ENCODE data around the gene GTF2H4. TPM values are rescaled to one million over a fixed set of nuclear protein-coding genes. Genes with fewer than 3 reads are reported as not detected.

GTF2H4 gene
- total RNA-seq, 2 experiments from 2014 or later = 30.5 to 48.7 TPM

DNA sequence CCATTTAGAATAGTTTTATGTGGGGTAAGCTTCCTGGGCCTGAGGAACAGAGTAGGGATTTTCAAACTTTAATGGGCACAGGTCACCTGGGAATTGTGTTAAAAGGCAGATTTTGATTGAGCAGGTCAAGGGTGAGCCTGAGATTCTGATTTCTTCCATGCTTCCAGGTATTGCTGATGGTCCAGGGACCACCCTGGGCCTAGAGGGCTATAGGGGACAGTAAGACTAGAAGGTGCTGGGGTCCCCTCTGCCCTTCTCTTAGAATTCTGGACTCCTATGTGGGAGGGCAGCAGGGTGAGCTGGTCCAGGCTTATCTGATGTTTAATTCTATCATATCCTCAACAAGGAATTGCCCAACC, 21.1 kb upstream of the GTF2H4 start:
- no peak overlapping the region for H2AFZ ChIP-seq (ENCODE audit: low read length)
- BruUV-seq (replicated peaks) = no TSS peak
- H3K9me2 ChIP-seq (ENCODE audit: insufficient read depth, low read length) = no peaks in the 10 kb centered on the region
- intact Hi-C loops (cut with micrococcal nuclease; ENCODE audit: unreplicated experiment) = loop anchor here (10.0 kb wide), 1 partner anchor 212 kb away; the partner anchor contains the start of gene DHX16
- ChIA-PET CTCF (ENCODE audit: unreplicated experiment) (no interaction called here), POLR2A (no interaction called here)
- no peak for DNase-seq (ENCODE audit: low spot score)
- H3K4me3 ChIP-seq (ENCODE audit: low read depth, low read length, poor library complexity, severe bottlenecking) = no peak overlapping the region
- H4K20me1 ChIP-seq (ENCODE audit: insufficient read depth, low read length) = no peaks in the 10 kb centered on the region
- no peak overlapping the region for H3K4me2 ChIP-seq (ENCODE audit: low read length)
- peaks cover 49% of the 10 kb centered on the region for H3K4me1 ChIP-seq (ENCODE audit: insufficient read depth, low read length, poor library complexity, severe bottlenecking)
- H3K9me3 ChIP-seq (ENCODE audit: low read length) = no peaks in the 10 kb centered on the region
- H3K36me3 ChIP-seq (ENCODE audit: insufficient read depth, low read length) = 0 out of 2 replicates have a peak, but pooled peaks cover 3% of the 10 kb centered on the region
- H3K27ac ChIP-seq (ENCODE audit: low read depth, low read length, poor library complexity, severe bottlenecking) = no peak overlapping the region
- H3K79me2 ChIP-seq (ENCODE audit: insufficient read depth, low read depth, low read length) = no peaks in the 10 kb centered on the region
- no peak for TF ChIP-seq EZH2phosphoT487 (IDR thresholded peaks at IDR 0.05; ENCODE audit: borderline replicate concordance, low read depth, low read length)
- TF ChIP-seq, protein P1, sequence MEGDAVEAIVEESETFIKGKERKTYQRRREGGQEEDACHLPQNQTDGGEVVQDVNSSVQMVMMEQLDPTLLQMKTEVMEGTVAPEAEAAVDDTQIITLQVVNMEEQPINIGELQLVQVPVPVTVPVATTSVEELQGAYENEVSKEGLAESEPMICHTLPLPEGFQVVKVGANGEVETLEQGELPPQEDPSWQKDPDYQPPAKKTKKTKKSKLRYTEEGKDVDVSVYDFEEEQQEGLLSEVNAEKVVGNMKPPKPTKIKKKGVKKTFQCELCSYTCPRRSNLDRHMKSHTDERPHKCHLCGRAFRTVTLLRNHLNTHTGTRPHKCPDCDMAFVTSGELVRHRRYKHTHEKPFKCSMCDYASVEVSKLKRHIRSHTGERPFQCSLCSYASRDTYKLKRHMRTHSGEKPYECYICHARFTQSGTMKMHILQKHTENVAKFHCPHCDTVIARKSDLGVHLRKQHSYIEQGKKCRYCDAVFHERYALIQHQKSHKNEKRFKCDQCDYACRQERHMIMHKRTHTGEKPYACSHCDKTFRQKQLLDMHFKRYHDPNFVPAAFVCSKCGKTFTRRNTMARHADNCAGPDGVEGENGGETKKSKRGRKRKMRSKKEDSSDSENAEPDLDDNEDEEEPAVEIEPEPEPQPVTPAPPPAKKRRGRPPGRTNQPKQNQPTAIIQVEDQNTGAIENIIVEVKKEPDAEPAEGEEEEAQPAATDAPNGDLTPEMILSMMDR (conservative IDR thresholded peaks at IDR 0.05; ENCODE audit: low read length) = no peak

DNA sequence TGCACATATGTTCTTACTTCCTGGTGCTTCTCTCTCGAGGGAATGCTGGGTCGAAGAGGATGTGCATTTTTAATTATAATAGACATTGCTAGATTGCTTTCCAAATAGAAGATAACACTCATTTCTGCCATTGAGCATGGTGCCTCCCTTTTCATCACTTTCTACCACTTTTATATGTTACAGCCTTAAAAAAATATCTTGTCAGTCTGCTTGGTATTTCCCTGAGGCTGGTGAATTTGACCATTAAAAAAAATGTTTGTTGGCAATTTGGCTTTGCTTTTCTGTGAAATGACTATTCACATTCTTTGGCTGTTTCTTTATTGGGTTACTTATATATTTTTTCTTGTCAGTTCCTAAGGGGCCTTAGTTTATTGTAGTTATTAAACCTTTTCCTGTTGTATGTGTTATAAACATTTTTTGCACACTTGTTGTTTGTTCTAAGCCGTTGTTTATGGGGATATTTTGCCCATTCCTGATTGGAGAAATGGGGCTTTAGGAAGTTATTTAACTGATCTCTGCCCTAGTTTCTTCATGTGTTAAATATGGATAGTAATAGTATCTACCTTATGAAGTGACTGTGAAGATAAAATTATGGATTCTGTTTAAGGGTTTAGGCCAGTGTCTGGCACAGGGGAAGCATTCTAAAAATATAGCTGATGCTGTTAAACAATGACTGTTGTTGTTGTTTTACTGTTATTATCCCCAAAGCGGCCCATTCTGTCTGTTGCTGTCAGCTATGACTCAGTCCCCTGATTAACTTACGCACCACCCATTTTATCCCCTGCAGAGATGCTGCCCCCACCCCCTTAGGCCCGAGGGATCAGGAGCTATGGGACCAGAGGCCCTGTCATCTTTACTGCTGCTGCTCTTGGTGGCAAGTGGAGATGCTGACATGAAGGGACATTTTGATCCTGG, 19.8 kb upstream of the GTF2H4 start:
- Histone ChIP-seq H3K9me2 (ENCODE audit: insufficient read depth, low read length) (no peaks in the 10 kb centered on the region), H3K4me2 (ENCODE audit: low read length) (no peak overlapping the region), H2AFZ (ENCODE audit: low read length) (no peak overlapping the region), H3K27ac (ENCODE audit: low read depth, low read length, poor library complexity, severe bottlenecking) (no peak overlapping the region), H3K79me2 (ENCODE audit: insufficient read depth, low read depth, low read length) (no peaks in the 10 kb centered on the region), H3K9me3 (ENCODE audit: low read length) (no peaks in the 10 kb centered on the region), H3K4me1 (ENCODE audit: insufficient read depth, low read length, poor library complexity, severe bottlenecking) (peaks cover 36% of the 10 kb centered on the region), H4K20me1 (ENCODE audit: insufficient read depth, low read length) (no peaks in the 10 kb centered on the region), H3K36me3 (ENCODE audit: insufficient read depth, low read length) (0 out of 2 replicates have a peak, but pooled peaks cover 3% of the 10 kb centered on the region), H3K4me3 (ENCODE audit: low read depth, low read length, poor library complexity, severe bottlenecking) (no peak overlapping the region)
- DNase-seq (ENCODE audit: low spot score) = no peak
- no TSS peak for BruUV-seq (replicated peaks)
- TF ChIP-seq, protein P1 (conservative IDR thresholded peaks at IDR 0.05; ENCODE audit: low read length) = no peak
- CTCF ChIA-PET (ENCODE audit: unreplicated experiment) = no interaction called here
- POLR2A ChIA-PET = interaction anchor here (0.7 to 1.1 kb wide), 3 partner anchors 13 to 242 kb away, joined by 3 to 5 read pairs (median 3); no protein-coding TSS in a partner anchor
- intact Hi-C loops (cut with micrococcal nuclease; ENCODE audit: unreplicated experiment) = loop anchor here (10.0 kb wide), 1 partner anchor 213 kb away; the partner anchor contains the start of gene DHX16
